Measurements from ENCODE around the gene ADARB2.

The ADARB2 gene

DNA sequence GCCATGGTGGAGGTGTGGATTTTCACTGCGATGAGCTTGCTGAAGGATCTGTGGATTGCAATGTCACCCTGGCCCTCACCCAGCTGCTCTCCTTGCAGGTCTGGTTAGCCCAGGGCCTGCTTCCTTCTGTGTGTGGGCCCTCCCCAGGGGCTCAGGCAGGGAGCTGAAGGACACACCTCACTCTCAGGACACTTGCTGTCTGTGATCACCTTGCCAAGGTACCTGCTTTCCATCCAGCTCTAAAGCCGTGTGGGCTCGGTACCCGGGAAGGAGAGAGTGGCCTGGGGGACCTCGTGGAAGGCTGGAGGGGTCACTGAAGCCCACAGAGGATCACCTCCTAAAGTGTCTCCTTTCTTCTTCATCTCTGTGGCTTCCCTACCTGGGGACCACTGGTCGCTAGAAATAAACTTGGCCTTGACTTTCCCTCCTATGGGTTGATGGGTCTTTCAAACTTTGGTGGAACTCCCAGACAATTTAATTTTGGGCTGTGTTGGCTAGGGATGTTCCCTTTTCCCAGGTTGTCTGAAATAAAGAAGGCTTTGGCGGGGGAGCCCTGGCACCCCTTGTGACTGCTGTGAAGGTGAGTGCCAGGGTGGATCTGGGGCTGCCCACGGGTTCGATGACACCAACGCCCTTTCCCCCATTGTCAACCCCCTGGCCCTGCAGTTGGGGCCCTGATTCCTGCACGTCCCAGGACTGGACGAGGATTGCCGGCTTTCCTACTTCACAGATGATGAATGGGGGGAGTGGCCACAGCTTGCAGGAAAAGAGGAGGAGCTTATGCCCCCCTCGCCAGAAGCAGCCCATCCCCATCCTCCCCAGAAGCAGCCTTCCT is 331.0 kb downstream of the ADARB2 start:
- no peaks in the 10 kb centered on the region for H3K27me3 ChIP-seq (ENCODE audit: control insufficient read depth, insufficient read depth, low read length)

DNA sequence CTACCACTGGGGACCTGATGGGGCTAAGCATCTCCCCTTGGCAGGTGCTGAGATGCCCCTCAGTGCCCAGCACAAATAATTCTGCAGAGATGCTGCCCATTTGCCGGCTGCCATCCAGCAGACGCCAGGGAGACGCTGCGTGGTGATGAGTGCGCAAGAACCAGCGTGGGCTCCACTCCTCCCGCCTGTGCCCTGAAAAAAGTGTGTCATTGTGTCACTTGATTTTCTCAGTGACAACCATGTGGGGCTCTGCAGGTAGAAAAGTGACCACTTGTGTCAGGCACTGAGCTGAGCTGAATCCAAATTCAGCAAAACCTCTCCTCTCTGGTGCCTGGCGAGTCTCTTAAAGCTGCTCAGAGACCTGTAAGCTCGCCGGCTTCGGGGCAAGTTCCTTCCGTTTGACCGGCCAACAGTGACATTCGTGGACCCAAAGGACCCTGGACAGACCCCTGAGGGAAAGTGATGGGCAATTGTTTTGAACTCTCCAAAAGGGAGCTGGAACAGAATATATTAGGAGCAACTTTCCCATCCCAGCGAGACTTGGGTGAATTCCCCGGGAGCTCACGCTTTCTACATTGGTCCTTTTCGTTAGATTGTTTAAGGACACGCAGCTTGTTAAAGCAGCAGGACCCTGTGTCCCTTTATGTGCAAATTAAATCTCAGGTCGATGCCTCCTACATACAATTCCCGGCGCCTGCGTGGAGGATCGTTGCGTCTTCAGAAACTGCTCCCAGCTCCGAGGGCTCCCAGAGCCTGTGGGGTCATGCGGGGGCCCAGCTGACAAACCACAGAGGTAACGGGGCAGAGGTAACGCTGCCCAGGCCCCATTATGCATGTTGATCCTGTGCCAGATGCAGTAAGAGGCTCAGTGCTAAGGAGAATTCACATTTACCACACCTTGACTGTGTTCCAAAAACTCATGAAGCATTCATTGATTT is 332.7 kb downstream of the ADARB2 start:
- no peaks in the 10 kb centered on the region for H3K27me3 ChIP-seq (ENCODE audit: control insufficient read depth, insufficient read depth, low read length)
- no peaks in the 10 kb centered on the region for H3K4me1 ChIP-seq (ENCODE audit: control insufficient read depth, insufficient read depth, low read length)
- no peaks in the 10 kb centered on the region for H3K36me3 ChIP-seq (ENCODE audit: control insufficient read depth, insufficient read depth, low read length)
- no peak overlapping the region for H3K4me3 ChIP-seq (ENCODE audit: low read depth, low read length)
- H3K9me3 ChIP-seq (ENCODE audit: control insufficient read depth, insufficient read depth, low read length): no peaks in the 10 kb centered on the region
- no peak overlapping the region for H3K9ac ChIP-seq (ENCODE audit: low read depth, low read length)

More for the DNA sequence above, 331.0 kb downstream of the ADARB2 start:
- Histone ChIP-seq H3K4me1 (ENCODE audit: control insufficient read depth, insufficient read depth, low read length) (no peaks in the 10 kb centered on the region), H3K36me3 (ENCODE audit: control insufficient read depth, insufficient read depth, low read length) (no peaks in the 10 kb centered on the region), H3K9me3 (ENCODE audit: control insufficient read depth, insufficient read depth, low read length) (no peaks in the 10 kb centered on the region), H3K9ac (ENCODE audit: low read depth, low read length) (no peak overlapping the region), H3K4me3 (ENCODE audit: low read depth, low read length) (no peak overlapping the region)

DNA sequence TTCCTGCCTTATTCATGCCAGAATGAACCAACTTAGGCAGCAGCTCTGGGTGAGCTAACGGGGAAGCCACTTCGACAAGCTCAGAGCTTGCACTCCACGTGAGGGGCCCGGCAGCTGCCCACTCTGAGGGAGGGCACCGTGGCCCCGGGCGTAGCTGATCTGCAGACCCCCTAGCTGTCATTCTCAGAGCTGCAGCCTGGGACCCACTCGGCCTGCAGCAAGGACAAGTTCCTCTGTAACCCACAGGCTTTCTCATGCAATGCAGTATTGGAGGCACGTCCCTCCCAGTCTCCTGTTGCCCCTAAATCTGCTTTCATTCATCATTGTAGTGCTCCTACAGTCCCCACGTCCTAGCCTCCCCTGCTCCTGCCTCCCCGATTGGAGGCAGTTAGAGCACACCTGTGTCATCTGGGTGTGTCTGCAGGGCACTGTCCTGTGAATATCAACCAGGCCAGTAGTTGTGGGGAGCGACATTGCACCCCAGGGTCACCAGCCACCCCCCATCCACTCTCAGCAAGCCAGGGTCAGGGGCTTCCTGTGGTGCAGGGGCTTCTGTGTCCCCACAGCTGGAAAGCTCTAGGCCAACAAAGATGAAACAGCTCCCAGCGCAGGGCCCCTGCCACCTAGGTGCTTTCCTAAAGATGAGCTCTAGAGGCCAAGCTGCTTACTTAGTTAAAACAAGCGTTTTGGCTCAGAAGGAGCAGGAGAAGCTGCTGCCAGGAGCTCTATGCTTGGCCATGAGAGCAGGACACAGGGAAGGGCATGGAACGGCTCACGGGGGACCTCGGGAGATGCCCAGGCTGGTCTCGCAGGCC is 333.6 kb downstream of the ADARB2 start:
- Histone ChIP-seq H3K4me1 (ENCODE audit: control insufficient read depth, insufficient read depth, low read length) (no peaks in the 10 kb centered on the region), H3K36me3 (ENCODE audit: control insufficient read depth, insufficient read depth, low read length) (no peaks in the 10 kb centered on the region), H3K9ac (ENCODE audit: low read depth, low read length) (no peak overlapping the region), H3K9me3 (ENCODE audit: control insufficient read depth, insufficient read depth, low read length) (no peaks in the 10 kb centered on the region), H3K4me3 (ENCODE audit: low read depth, low read length) (no peak overlapping the region), H3K27me3 (ENCODE audit: control insufficient read depth, insufficient read depth, low read length) (no peaks in the 10 kb centered on the region)

DNA sequence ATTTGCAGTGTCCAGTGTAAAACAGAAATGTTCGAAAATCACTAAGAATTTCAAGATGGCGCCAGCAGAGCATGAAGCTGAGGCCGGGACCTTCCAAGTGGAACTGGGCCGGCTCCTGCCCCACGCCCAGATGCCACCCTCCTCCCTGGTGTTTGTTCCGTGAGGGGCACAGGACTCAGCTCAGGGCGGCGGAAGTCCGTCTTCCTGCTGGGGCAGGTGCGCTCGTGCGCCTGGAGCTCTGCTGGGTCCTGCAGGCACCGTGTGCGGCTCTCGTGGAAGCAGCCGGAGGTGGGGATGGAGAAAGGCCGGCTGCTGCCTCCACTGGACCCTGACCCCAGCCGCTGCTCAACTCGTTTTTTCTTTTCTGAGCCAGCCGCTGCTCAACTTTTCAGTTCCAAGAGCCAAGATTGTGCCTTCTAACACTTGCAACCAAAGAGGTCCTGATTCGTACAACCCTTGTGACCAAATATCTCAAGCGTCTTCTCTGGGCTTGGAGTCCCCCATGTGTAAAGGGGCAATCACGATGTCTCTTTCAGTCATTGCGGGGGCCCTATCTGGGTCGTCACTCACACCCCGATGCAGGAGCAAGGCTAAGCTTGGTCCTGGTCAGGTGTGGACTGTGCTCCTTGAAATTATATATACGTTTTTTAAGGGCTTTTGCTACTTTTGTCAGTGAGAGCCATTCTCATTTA is 334.4 kb downstream of the ADARB2 start:
- no peaks in the 10 kb centered on the region for H3K36me3 ChIP-seq (ENCODE audit: control insufficient read depth, insufficient read depth, low read length)
- H3K4me3 ChIP-seq (ENCODE audit: low read depth, low read length): no peak overlapping the region
- no peaks in the 10 kb centered on the region for H3K27me3 ChIP-seq (ENCODE audit: control insufficient read depth, insufficient read depth, low read length)
- no peak overlapping the region for H3K9ac ChIP-seq (ENCODE audit: low read depth, low read length)
- H3K9me3 ChIP-seq (ENCODE audit: control insufficient read depth, insufficient read depth, low read length): no peaks in the 10 kb centered on the region
- H3K4me1 ChIP-seq (ENCODE audit: control insufficient read depth, insufficient read depth, low read length): no peaks in the 10 kb centered on the region

DNA sequence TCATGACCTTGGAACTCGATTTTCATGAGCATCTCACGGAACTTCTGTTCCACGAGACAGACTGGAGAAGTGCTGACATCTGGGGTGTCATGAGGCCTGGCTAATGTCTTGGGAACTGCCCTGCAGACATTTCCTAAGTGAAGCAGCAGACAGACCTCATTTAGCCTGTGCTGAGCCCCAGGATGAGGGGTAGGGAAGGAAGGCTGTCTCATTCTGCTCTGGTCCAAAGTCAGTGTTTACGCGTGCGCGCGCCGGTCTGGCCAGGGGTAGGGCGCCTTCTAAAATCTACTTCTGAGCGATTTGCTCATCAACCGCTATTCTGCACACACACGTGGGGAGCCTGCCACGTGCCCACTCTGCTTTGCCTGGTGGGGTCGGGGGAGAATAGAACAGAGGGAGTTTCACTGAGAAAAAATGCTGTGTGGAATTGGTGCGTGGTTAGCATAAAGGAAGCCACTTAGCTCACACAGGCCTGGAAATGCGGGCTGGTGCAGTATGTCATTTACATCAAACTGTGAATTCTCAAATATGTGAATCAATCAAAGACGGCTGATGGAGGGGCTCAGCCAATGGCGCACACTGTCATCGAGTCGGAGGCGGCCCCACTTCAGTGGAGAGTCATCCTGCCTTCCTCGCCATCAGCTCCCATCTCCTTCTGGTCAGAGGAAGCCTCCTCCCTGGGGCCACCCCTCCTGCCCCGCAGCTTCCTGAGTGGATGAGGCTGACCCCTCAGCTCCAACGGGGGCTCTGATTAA is 335.1 kb downstream of the ADARB2 start:
- no peaks in the 10 kb centered on the region for H3K36me3 ChIP-seq (ENCODE audit: control insufficient read depth, insufficient read depth, low read length)
- no peak overlapping the region for H3K9ac ChIP-seq (ENCODE audit: low read depth, low read length)
- no peak overlapping the region for H3K4me3 ChIP-seq (ENCODE audit: low read depth, low read length)

GRCh38 chr10:1401071-1401965 is 336.0 kb downstream of the ADARB2 start:
- no peaks in the 10 kb centered on the region for H3K36me3 ChIP-seq (ENCODE audit: control insufficient read depth, insufficient read depth, low read length)
- no peaks in the 10 kb centered on the region for H3K4me1 ChIP-seq (ENCODE audit: control insufficient read depth, insufficient read depth, low read length)
- H3K9me3 ChIP-seq (ENCODE audit: control insufficient read depth, insufficient read depth, low read length): no peaks in the 10 kb centered on the region
- no peak overlapping the region for H3K9ac ChIP-seq (ENCODE audit: low read depth, low read length)
- H3K27me3 ChIP-seq (ENCODE audit: control insufficient read depth, insufficient read depth, low read length): no peaks in the 10 kb centered on the region
- no peak overlapping the region for H3K4me3 ChIP-seq (ENCODE audit: low read depth, low read length)

More for the DNA sequence above, 335.1 kb downstream of the ADARB2 start:
- H3K9me3 ChIP-seq (ENCODE audit: control insufficient read depth, insufficient read depth, low read length): no peaks in the 10 kb centered on the region
- no peaks in the 10 kb centered on the region for H3K4me1 ChIP-seq (ENCODE audit: control insufficient read depth, insufficient read depth, low read length)
- no peaks in the 10 kb centered on the region for H3K27me3 ChIP-seq (ENCODE audit: control insufficient read depth, insufficient read depth, low read length)

- H3K9ac ChIP-seq (ENCODE audit: low read depth, low read length): no peak overlapping the region
- H3K27me3 ChIP-seq (ENCODE audit: control insufficient read depth, insufficient read depth, low read length): no peaks in the 10 kb centered on the region
- H3K4me1 ChIP-seq (ENCODE audit: control insufficient read depth, insufficient read depth, low read length): no peaks in the 10 kb centered on the region
- no peaks in the 10 kb centered on the region for H3K9me3 ChIP-seq (ENCODE audit: control insufficient read depth, insufficient read depth, low read length)
- no peaks in the 10 kb centered on the region for H3K36me3 ChIP-seq (ENCODE audit: control insufficient read depth, insufficient read depth, low read length)
- no peak overlapping the region for H3K4me3 ChIP-seq (ENCODE audit: low read depth, low read length)
Measured at GRCh38 chr10:1400101-1401070, 336.9 kb downstream of the ADARB2 start.

GRCh38 chr10:1399431-1400100 is 337.8 kb downstream of the ADARB2 start:
- H3K27me3 ChIP-seq (ENCODE audit: control insufficient read depth, insufficient read depth, low read length): no peaks in the 10 kb centered on the region
- H3K4me1 ChIP-seq (ENCODE audit: control insufficient read depth, insufficient read depth, low read length): no peaks in the 10 kb centered on the region
- H3K9me3 ChIP-seq (ENCODE audit: control insufficient read depth, insufficient read depth, low read length): no peaks in the 10 kb centered on the region
- H3K9ac ChIP-seq (ENCODE audit: low read depth, low read length): no peak overlapping the region
- H3K36me3 ChIP-seq (ENCODE audit: control insufficient read depth, insufficient read depth, low read length): no peaks in the 10 kb centered on the region
- no peak overlapping the region for H3K4me3 ChIP-seq (ENCODE audit: low read depth, low read length)
